Measurements from ENCODE around the gene PLEKHG3.

PLEKHG3 gene

GRCh38 chr14:64736271-64737169 lies 32.3 kb downstream of the PLEKHG3 start:
- H3K4me3 Mint-ChIP-seq: no peak overlapping the region
- H3K9me3 Mint-ChIP-seq: no peaks in the 10 kb centered on the region
- H3K27me3 Mint-ChIP-seq (ENCODE audit: low read depth, poor library complexity): peaks cover 5% of the 10 kb centered on the region
- peaks cover 31% of the 10 kb centered on the region for H3K4me1 Mint-ChIP-seq
- H3K27ac Mint-ChIP-seq: no peak overlapping the region
- H3K36me3 Mint-ChIP-seq (ENCODE audit: low read depth): peaks cover 60% of the 10 kb centered on the region
- DNase-seq: no peak
- TF ChIP-seq, protein P1, sequence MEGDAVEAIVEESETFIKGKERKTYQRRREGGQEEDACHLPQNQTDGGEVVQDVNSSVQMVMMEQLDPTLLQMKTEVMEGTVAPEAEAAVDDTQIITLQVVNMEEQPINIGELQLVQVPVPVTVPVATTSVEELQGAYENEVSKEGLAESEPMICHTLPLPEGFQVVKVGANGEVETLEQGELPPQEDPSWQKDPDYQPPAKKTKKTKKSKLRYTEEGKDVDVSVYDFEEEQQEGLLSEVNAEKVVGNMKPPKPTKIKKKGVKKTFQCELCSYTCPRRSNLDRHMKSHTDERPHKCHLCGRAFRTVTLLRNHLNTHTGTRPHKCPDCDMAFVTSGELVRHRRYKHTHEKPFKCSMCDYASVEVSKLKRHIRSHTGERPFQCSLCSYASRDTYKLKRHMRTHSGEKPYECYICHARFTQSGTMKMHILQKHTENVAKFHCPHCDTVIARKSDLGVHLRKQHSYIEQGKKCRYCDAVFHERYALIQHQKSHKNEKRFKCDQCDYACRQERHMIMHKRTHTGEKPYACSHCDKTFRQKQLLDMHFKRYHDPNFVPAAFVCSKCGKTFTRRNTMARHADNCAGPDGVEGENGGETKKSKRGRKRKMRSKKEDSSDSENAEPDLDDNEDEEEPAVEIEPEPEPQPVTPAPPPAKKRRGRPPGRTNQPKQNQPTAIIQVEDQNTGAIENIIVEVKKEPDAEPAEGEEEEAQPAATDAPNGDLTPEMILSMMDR (IDR thresholded peaks at IDR 0.05): no peak

DNA sequence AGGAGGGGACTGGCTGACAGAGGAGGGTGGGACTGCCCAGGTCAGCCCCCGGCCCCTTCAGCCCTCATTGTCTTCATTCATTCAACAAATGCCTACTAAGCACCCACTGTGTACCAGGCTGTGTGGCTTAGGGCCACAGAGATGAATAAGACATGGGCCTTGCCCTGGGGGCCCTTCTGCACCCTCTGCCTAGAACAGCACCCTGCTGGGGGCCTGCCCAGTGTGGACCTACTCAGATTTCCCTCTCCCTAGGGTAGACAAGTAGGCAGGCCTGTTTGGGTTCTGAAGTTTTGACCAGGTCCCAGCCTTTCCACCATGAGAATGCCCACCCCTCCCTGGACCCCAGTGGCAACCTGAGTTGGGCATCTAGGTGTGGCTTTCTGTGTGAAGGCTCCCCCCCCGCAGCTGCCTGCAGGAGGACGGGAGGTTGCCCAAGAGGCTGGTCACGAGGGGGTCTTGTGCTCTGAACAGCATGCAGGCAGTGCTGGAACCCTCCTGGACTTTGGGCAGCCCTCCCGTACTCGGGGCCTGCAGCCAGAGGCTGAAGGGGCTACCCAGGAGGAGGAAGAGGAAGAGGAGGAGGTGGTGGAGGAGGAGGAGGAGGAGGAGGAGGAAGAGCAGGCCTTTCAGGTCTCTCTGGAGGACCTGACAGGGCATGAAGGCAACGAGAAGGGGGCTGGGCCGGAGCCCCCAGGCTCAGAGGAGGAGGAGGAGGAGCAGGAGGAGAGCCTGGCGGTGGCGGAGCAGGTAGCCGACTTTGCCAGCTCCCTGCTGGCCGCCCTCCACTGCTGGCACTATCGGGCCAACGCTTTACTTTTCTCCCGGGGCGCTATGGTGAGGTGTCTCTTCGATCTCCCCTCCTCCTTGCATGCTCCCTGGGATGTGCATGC lies 33.4 kb downstream of the PLEKHG3 start:
- H3K27ac Mint-ChIP-seq: no peak overlapping the region
- H3K9me3 Mint-ChIP-seq: no peaks in the 10 kb centered on the region
- no peak overlapping the region for H3K4me3 Mint-ChIP-seq
- H3K27me3 Mint-ChIP-seq (ENCODE audit: low read depth, poor library complexity): peaks cover 5% of the 10 kb centered on the region
- peaks cover 66% of the 10 kb centered on the region for H3K36me3 Mint-ChIP-seq (ENCODE audit: low read depth)
- no peak for DNase-seq
- TF ChIP-seq, protein P1 (IDR thresholded peaks at IDR 0.05): no peak
- H3K4me1 Mint-ChIP-seq: peaks cover 31% of the 10 kb centered on the region

DNA sequence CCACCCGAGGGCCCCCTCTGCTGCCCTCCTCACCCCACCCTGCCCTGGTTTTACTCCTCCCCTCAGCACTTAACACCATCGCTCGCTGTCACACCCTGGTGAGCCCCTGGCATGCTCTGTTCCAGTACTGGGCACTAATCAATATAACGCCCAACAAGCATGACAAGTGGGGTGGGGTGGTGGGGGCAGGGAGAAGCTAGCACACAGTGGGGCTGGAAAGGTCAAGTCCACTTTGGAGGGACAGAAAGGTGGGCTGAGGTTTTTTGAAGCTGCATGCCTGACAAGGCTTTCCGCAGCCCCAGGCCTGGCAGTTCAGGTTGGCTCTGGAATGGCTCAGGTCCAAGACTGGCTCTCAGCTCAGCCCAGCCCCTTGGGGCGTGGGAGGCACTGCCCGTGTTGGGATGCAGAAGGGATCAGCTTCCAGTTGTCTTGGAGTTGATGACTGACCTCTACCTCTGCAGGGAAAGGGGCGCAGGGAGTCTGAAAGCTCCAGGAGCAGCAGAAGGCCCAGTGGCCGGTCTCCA lies 34.1 kb downstream of the PLEKHG3 start:
- H3K27ac Mint-ChIP-seq: no peak overlapping the region
- TF ChIP-seq, protein P1 (IDR thresholded peaks at IDR 0.05): no peak
- H3K27me3 Mint-ChIP-seq (ENCODE audit: low read depth, poor library complexity): peaks cover 5% of the 10 kb centered on the region
- no peak for DNase-seq
- peaks cover 65% of the 10 kb centered on the region for H3K36me3 Mint-ChIP-seq (ENCODE audit: low read depth)
- H3K9me3 Mint-ChIP-seq: no peaks in the 10 kb centered on the region
- H3K4me3 Mint-ChIP-seq: no peak overlapping the region
- H3K4me1 Mint-ChIP-seq: peaks cover 31% of the 10 kb centered on the region

GRCh38 chr14:64741200-64741599 lies 37.0 kb downstream of the PLEKHG3 start:
- H3K27ac Mint-ChIP-seq: peak overlapping the region; percentile 97
- peaks cover 71% of the 10 kb centered on the region for H3K36me3 Mint-ChIP-seq (ENCODE audit: low read depth)
- H3K4me3 Mint-ChIP-seq: no peak overlapping the region
- no peaks in the 10 kb centered on the region for H3K9me3 Mint-ChIP-seq
- DNase-seq: no peak
- H3K27me3 Mint-ChIP-seq (ENCODE audit: low read depth, poor library complexity): peaks cover 5% of the 10 kb centered on the region
- H3K4me1 Mint-ChIP-seq: peaks cover 28% of the 10 kb centered on the region
- TF ChIP-seq, protein P1 (IDR thresholded peaks at IDR 0.05): no peak

DNA sequence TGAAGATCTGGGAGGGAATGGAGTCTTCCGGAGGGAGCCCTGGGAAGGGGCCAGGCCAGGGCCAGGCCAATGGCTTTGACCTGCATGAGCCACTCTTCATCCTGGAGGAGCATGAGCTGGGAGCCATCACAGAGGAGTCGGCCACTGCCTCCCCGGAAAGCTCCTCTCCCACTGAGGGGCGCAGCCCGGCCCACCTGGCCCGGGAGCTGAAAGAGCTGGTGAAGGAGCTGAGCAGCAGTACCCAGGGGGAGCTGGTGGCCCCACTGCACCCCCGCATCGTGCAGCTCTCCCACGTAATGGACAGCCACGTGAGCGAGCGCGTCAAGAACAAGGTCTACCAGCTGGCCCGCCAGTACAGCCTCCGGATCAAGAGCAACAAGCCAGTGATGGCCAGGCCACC lies 37.7 kb downstream of the PLEKHG3 start:
- peaks cover 77% of the 10 kb centered on the region for H3K36me3 Mint-ChIP-seq (ENCODE audit: low read depth)
- no peak overlapping the region for H3K27ac Mint-ChIP-seq
- no peak for DNase-seq

More for the DNA sequence above, 37.7 kb downstream of the PLEKHG3 start:
- Mint-ChIP-seq H3K9me3 (no peaks in the 10 kb centered on the region), H3K27me3 (ENCODE audit: low read depth, poor library complexity) (peaks cover 5% of the 10 kb centered on the region), H3K4me3 (no peak overlapping the region), H3K4me1 (peaks cover 30% of the 10 kb centered on the region)
- TF ChIP-seq, protein P1 (IDR thresholded peaks at IDR 0.05): no peak
